Measurements from ENCODE around the gene MATK.

The MATK gene, protein sequence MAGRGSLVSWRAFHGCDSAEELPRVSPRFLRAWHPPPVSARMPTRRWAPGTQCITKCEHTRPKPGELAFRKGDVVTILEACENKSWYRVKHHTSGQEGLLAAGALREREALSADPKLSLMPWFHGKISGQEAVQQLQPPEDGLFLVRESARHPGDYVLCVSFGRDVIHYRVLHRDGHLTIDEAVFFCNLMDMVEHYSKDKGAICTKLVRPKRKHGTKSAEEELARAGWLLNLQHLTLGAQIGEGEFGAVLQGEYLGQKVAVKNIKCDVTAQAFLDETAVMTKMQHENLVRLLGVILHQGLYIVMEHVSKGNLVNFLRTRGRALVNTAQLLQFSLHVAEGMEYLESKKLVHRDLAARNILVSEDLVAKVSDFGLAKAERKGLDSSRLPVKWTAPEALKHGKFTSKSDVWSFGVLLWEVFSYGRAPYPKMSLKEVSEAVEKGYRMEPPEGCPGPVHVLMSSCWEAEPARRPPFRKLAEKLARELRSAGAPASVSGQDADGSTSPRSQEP

DNA sequence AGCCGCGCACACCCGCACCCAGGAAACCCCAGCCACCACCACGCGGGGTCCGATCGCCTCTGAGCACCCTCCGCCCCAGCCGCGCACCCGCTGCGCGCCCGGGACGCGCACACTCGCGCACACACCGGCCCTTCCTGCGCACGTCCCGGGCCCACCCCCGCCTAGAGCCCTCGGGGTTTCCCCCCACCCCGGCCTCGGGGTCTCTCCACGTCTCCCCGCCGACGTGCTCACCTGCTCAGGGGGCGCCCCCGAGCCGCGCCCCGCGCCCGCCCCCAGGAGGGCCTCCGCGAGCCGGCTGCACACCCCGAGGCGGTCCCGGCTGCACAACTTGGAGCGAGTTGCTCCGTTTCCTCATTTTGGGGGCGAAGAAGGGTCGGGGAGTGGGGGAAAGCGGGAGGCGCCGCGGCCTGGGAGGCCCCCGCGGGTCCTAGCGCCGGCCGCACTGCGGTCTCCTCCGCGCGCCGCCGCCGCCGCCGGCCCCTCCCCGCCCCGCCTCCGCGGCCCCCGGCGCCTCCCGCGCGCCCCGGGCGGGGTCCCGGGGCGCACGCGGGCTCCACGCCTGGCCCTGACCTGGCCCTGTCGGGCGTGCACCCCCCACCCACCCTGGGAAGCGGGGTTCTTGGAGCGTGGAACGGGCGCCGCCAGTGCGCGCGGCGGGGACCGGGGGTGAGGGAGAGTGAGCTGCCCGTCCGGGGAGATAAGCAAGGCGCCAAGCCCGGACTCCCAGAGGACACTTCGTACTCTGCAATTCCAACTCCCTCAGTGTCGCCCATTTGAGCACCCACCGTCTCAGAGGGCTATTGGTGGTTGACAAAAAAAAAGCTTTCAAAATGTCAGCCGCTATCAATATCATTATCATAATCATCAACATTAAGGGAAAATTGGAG is at the start of gene MATK:
Gene MATK, minus strand, starts transcription at position 444 of the 887 bp plus-strand sequence. CDS start 1,246 bp downstream, outside the sequence.
- Histone ChIP-seq H3K27ac (ENCODE audit: low read depth in 2 of 2, low read length in 2 of 2) (no peak within 1 kb of the TSS), H3K36me3 (ENCODE audit: control insufficient read depth in 2 of 2, insufficient read depth in 2 of 2, low read length in 2 of 2) (no peaks in the 10 kb centered on the region), H3K4me3 (ENCODE audit: low read length in 2 of 2) (peak within 1 kb of the TSS in 1 of 2 donors; percentile 56), H3K27me3 (ENCODE audit: control insufficient read depth in 2 of 2, insufficient read depth in 2 of 2, low read length in 2 of 2) (no peaks in the 10 kb centered on the region), H3K9me3 (ENCODE audit: control insufficient read depth in 2 of 2, low read length in 2 of 2) (peaks cover 0 to 6% of the 10 kb centered on the region in 2 donors), H3K9ac (ENCODE audit: low read depth in 1 of 2, low read length in 2 of 2) (no peak within 1 kb of the TSS), H3K4me1 (ENCODE audit: control insufficient read depth in 2 of 2, insufficient read depth in 2 of 2, low read length in 2 of 2) (no peaks in the 10 kb centered on the region)

- no peaks in the 10 kb centered on the region for H3K36me3 ChIP-seq (ENCODE audit: control insufficient read depth in 2 of 2, insufficient read depth in 2 of 2, low read length in 2 of 2)
- no peaks in the 10 kb centered on the region for H3K27me3 ChIP-seq (ENCODE audit: control insufficient read depth in 2 of 2, insufficient read depth in 2 of 2, low read length in 2 of 2)
- no peak overlapping the region for H3K27ac ChIP-seq (ENCODE audit: low read depth in 2 of 2, low read length in 2 of 2)
- H3K9me3 ChIP-seq (ENCODE audit: control insufficient read depth in 2 of 2, low read length in 2 of 2), result no peaks in the 10 kb centered on the region
- H3K9ac ChIP-seq (ENCODE audit: low read depth in 1 of 2, low read length in 2 of 2), result no peak overlapping the region
- no peak overlapping the region for H3K4me3 ChIP-seq (ENCODE audit: low read length in 2 of 2)
- no peaks in the 10 kb centered on the region for H3K4me1 ChIP-seq (ENCODE audit: control insufficient read depth in 2 of 2, insufficient read depth in 2 of 2, low read length in 2 of 2)
Measured at GRCh38 chr19:3835055-3835435, 48.9 kb upstream of the MATK start.

DNA sequence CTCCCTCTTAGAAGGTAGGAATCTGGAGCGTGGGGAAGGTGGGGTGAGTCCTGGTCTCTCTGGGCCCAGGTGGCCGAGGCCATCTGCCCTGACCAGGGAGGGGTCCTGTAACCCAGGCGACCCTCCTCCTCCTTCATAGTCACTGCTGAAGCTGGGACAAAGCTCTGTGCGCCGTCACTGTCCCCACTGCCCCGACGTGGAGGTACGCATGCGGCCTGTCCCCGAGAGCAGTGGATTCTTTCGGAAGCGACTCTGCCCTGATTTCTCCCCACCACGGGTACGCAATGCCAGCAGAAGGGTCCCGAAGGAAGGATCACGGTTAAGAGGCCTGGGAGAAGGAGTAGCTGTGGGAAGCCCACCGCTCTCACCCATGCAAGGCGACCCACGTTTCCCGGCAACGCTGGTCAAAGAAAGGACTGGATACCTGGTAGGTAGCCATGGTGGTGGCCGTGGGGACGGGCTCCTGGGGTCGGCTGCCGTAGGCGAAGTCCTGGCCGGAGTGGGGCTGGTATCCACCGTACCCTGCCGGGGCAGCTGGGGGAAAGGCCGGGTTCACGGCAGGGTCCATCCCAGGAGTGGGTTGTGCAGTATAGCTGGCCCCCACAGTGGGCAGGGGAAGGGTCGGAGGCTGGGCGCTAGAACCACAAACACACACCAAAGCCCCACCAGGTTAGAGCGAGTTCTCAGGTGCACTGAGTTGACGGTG is 48.3 kb upstream of the MATK start:
- H3K4me1 ChIP-seq (ENCODE audit: control insufficient read depth in 2 of 2, insufficient read depth in 2 of 2, low read length in 2 of 2), result no peaks in the 10 kb centered on the region
- H3K27ac ChIP-seq (ENCODE audit: low read depth in 2 of 2, low read length in 2 of 2), result no peak overlapping the region
- no peaks in the 10 kb centered on the region for H3K27me3 ChIP-seq (ENCODE audit: control insufficient read depth in 2 of 2, insufficient read depth in 2 of 2, low read length in 2 of 2)
- no peaks in the 10 kb centered on the region for H3K36me3 ChIP-seq (ENCODE audit: control insufficient read depth in 2 of 2, insufficient read depth in 2 of 2, low read length in 2 of 2)
- H3K9me3 ChIP-seq (ENCODE audit: control insufficient read depth in 2 of 2, low read length in 2 of 2), result no peaks in the 10 kb centered on the region
- no peak overlapping the region for H3K9ac ChIP-seq (ENCODE audit: low read depth in 1 of 2, low read length in 2 of 2)
- no peak overlapping the region for H3K4me3 ChIP-seq (ENCODE audit: low read length in 2 of 2)

GRCh38 chr19:3833578-3834348 is 47.6 kb upstream of the MATK start:
- Histone ChIP-seq H3K27me3 (ENCODE audit: control insufficient read depth in 2 of 2, insufficient read depth in 2 of 2, low read length in 2 of 2) (no peaks in the 10 kb centered on the region), H3K4me1 (ENCODE audit: control insufficient read depth in 2 of 2, insufficient read depth in 2 of 2, low read length in 2 of 2) (no peaks in the 10 kb centered on the region)

GRCh38 chr19:3832001-3832400 is 45.8 kb upstream of the MATK start:
- Histone ChIP-seq H3K4me1 (ENCODE audit: control insufficient read depth in 2 of 2, insufficient read depth in 2 of 2, low read length in 2 of 2) (no peaks in the 10 kb centered on the region), H3K36me3 (ENCODE audit: control insufficient read depth in 2 of 2, insufficient read depth in 2 of 2, low read length in 2 of 2) (no peaks in the 10 kb centered on the region), H3K27ac (ENCODE audit: low read depth in 2 of 2, low read length in 2 of 2) (no peak overlapping the region), H3K27me3 (ENCODE audit: control insufficient read depth in 2 of 2, insufficient read depth in 2 of 2, low read length in 2 of 2) (no peaks in the 10 kb centered on the region), H3K9me3 (ENCODE audit: control insufficient read depth in 2 of 2, low read length in 2 of 2) (no peaks in the 10 kb centered on the region), H3K9ac (ENCODE audit: low read depth in 1 of 2, low read length in 2 of 2) (no peak overlapping the region), H3K4me3 (ENCODE audit: low read length in 2 of 2) (no peak overlapping the region)

More at GRCh38 chr19:3833578-3834348, 47.6 kb upstream of the MATK start:
- no peak overlapping the region for H3K27ac ChIP-seq (ENCODE audit: low read depth in 2 of 2, low read length in 2 of 2)
- no peaks in the 10 kb centered on the region for H3K9me3 ChIP-seq (ENCODE audit: control insufficient read depth in 2 of 2, low read length in 2 of 2)
- H3K9ac ChIP-seq (ENCODE audit: low read depth in 1 of 2, low read length in 2 of 2), result no peak overlapping the region
- no peaks in the 10 kb centered on the region for H3K36me3 ChIP-seq (ENCODE audit: control insufficient read depth in 2 of 2, insufficient read depth in 2 of 2, low read length in 2 of 2)
- no peak overlapping the region for H3K4me3 ChIP-seq (ENCODE audit: low read length in 2 of 2)

GRCh38 chr19:3831601-3832000 is 45.4 kb upstream of the MATK start:
- Histone ChIP-seq H3K27ac (ENCODE audit: low read depth in 2 of 2, low read length in 2 of 2) (no peak overlapping the region), H3K9ac (ENCODE audit: low read depth in 1 of 2, low read length in 2 of 2) (no peak overlapping the region), H3K36me3 (ENCODE audit: control insufficient read depth in 2 of 2, insufficient read depth in 2 of 2, low read length in 2 of 2) (no peaks in the 10 kb centered on the region), H3K4me1 (ENCODE audit: control insufficient read depth in 2 of 2, insufficient read depth in 2 of 2, low read length in 2 of 2) (no peaks in the 10 kb centered on the region), H3K9me3 (ENCODE audit: control insufficient read depth in 2 of 2, low read length in 2 of 2) (no peaks in the 10 kb centered on the region), H3K4me3 (ENCODE audit: low read length in 2 of 2) (no peak overlapping the region), H3K27me3 (ENCODE audit: control insufficient read depth in 2 of 2, insufficient read depth in 2 of 2, low read length in 2 of 2) (no peaks in the 10 kb centered on the region)

- Histone ChIP-seq H3K4me1 (ENCODE audit: control insufficient read depth in 2 of 2, insufficient read depth in 2 of 2, low read length in 2 of 2) (no peaks in the 10 kb centered on the region), H3K9ac (ENCODE audit: low read depth in 1 of 2, low read length in 2 of 2) (no peak overlapping the region), H3K9me3 (ENCODE audit: control insufficient read depth in 2 of 2, low read length in 2 of 2) (no peaks in the 10 kb centered on the region), H3K4me3 (ENCODE audit: low read length in 2 of 2) (no peak overlapping the region), H3K27ac (ENCODE audit: low read depth in 2 of 2, low read length in 2 of 2) (no peak overlapping the region), H3K36me3 (ENCODE audit: control insufficient read depth in 2 of 2, insufficient read depth in 2 of 2, low read length in 2 of 2) (no peaks in the 10 kb centered on the region), H3K27me3 (ENCODE audit: control insufficient read depth in 2 of 2, insufficient read depth in 2 of 2, low read length in 2 of 2) (no peaks in the 10 kb centered on the region)
Measured at GRCh38 chr19:3830621-3831589, 44.7 kb upstream of the MATK start.

DNA sequence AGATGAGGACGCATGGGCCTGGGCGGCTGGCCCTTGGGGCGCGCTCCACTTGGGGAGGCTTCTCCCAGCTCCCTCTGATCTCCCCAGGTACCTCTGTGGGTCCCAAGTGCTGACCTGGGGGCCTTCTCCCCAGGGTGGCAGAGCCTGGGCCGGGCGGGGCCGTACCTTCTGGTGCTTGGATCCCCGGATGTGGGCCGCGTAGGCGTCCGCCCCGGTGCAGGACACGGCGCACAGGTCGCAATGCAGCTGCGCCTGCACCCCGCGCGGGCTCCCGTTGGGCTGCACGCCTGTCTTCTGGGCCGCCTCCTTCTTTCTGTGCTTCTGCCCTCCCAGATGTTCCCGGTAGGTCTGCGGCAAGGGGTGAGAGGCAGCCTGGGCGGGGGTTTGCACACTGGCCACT is 41.1 kb upstream of the MATK start:
- Histone ChIP-seq H3K27ac (ENCODE audit: low read depth in 2 of 2, low read length in 2 of 2) (no peak overlapping the region), H3K27me3 (ENCODE audit: control insufficient read depth in 2 of 2, insufficient read depth in 2 of 2, low read length in 2 of 2) (no peaks in the 10 kb centered on the region), H3K4me3 (ENCODE audit: low read length in 2 of 2) (no peak overlapping the region), H3K9me3 (ENCODE audit: control insufficient read depth in 2 of 2, low read length in 2 of 2) (no peaks in the 10 kb centered on the region), H3K36me3 (ENCODE audit: control insufficient read depth in 2 of 2, insufficient read depth in 2 of 2, low read length in 2 of 2) (no peaks in the 10 kb centered on the region), H3K4me1 (ENCODE audit: control insufficient read depth in 2 of 2, insufficient read depth in 2 of 2, low read length in 2 of 2) (no peaks in the 10 kb centered on the region), H3K9ac (ENCODE audit: low read depth in 1 of 2, low read length in 2 of 2) (no peak overlapping the region)
